Stimulated activated naive CD4-positive, alpha-beta T cell (primary cell): ENCODE measurements around the gene ACP4.
"Not testable (repeated sequence)": the region's sequence is repeated elsewhere in the genome, so short reads cannot be mapped to it uniquely, and the experiment has no call there.

Experiments used
- DNase-seq, 6 experiments: peaks; one replicate each; lab custom pipeline; 2025; lab: John Stamatoyannopoulos, UW

Gene ACP4

DNA sequence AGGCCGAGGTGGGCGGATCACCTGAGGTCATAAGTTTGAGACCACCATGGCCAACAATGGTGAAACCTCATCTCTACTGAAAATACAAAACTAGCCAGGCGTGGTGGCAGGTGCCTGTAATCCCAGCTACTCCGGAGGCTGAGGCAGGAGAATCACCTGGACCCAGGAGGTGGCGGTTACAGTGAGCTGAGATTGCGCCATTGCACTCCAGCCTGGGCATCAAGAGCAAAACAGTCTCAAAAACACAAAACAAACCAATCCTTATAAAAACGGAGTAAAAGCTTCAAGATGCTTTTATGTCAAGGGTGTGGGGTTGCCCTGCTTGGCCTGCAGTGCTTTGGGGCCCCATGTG is 7.2 kb downstream of the ACP4 start:
- no peak for DNase-seq

DNA sequence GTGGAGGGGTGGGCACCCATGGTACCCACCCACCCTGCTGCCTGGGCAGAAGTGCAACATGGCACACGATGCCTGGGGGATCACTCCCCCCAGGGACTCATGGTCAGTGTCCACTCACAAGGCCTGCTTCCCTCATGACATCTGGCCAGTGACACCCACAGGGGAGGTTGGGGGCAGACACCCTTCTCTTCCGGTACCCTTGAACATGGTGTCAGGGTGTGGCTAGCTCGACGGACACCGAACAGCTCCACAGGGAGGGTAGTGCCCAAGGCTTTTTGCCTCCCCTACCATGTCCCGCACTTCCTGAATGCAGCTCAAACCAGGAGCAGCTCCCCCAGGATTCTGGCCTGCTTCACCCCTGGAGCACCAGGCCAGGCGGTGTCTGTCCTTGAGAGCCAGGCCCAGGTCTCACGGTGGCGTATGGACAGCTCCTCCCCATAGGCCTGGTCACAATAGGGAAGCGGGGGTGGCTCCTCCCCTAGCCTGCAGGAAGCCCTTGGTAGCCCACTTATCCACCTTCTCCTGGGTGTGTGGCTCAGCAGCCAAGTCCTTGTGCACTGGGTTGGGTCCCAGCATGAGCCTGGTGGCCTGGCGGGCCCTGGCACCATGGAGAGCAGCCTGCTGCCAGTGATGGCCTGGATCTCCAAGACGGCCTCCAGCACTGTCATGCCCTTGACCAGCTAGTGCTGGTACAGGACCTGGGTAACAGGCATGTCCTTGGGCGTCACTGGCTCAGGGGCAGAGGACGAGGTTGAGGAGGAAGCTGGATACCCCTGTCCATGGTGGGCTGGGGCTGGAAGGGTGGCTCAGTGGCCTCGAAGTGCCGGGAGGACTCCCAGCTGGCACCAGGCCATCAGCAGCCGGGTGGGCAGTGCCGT is 7.8 kb downstream of the ACP4 start:
- no peak for DNase-seq

DNA sequence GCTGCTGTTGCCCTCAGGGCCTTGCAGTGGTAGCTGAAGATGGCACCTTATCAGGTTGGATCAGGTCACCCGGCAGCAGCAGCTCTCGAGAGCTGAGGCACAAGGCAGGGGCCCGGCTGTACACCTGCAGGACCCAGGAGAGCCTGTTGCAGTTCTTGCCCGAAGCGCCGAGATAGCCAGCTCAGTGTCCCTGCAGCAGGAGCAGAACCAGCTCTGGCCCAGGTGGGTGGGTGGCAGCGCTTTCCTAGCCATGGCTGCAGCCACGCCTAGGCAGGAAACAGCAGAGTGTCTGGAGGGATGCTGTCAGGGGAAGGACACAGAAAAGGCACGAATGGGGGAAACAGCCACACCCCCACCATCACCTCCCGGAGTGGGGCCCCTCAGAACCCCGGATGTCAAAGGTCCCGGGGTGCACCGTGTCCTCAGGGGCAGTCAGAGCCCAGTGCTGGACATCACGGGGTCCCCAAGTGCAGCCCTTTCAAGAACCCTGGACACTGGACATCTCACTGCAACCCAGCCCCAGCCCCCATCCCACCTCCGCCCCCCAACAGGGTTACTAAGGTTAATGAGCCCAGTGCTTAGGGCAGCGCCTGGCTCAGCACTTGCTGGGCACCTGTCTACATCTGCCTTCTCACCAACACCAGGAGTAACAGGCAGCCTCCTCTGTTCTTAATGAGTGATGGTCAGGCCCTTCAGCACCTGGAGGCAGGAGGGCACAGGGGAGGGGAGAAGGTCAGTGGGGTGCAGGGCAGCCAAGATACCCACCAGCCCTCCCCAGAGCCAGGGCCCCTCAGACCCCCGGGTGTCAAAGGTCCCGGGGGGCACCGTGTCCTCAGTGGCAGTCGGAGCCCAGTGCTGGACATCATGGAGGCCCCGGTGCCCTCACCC is 8.7 kb downstream of the ACP4 start:
- DNase-seq, result no peak

DNA sequence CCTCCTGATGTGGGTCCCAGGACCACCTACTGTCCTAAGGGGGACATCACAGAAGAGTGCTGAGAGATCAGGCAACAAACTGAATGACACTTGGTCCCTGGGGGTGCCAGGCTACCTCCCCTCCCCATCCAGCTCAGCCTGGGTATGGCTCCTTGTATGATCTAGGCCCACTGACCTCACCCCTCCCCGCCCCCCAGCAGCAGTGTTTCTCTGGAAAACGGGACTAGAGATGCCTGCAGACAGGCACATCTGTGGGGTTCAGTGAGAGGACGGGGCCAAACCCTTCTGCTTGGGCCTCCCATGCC is 9.3 kb downstream of the ACP4 start:
- DNase-seq, result no peak

DNA sequence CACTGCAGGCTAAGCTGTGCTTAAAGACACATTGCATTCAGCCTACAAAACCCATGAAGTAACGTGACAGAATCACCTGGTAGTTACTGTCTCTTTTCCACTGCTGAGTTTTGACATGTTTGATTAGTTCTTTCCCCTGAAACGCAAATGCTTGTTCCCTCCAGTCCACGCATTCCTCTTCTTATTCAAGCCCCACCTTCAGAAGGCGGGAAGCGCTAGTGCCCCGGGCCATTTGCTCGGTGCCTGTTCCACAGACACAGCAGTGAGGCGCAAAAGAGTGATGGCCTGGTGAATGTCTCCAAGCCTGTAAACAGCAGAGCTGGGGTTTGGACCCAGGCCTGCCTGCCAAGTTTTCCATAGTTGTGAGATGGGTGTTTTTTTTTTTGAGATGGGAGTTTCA is 10.9 kb downstream of the ACP4 start:
- no peak for DNase-seq

DNA sequence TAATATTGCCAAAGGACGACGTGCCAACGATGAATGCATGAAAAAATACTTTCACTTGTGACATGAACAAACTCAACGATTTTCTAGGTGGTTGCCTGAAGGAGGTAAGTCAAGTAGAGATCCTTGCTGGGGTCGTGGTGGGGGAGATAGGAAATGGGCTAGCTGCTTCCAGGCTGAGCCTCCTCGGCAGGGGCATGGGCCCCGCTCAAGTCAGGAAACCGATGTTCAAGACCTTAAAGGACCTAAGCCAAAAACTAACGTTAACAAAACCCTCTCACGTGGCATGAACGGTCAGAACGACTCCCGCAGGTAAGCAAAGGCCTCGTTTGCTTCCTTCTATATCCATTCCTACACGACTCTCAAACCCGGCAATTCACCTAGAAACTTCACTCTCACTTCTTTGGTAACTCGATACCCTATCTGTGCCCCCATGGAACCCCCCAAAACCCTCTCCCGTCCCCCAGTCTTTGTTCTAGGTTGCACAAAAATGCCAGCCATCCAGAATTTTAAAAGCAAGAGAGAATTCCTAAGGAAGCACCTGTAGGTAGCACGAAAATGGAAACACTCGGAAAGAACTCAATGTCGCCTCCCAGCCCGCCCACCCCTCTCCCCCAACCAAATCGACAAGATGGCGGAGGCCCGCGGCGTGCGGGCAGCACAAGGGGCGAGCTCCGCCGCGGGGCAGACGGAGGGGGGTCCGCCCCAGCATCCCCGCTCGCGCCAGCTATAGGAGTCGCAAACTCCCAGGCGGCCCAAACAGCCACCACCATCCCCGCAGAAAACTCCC is 13.6 kb downstream of the ACP4 start:
- peak in 2 of 6 experiments; percentile 38 to 45 for DNase-seq

DNA sequence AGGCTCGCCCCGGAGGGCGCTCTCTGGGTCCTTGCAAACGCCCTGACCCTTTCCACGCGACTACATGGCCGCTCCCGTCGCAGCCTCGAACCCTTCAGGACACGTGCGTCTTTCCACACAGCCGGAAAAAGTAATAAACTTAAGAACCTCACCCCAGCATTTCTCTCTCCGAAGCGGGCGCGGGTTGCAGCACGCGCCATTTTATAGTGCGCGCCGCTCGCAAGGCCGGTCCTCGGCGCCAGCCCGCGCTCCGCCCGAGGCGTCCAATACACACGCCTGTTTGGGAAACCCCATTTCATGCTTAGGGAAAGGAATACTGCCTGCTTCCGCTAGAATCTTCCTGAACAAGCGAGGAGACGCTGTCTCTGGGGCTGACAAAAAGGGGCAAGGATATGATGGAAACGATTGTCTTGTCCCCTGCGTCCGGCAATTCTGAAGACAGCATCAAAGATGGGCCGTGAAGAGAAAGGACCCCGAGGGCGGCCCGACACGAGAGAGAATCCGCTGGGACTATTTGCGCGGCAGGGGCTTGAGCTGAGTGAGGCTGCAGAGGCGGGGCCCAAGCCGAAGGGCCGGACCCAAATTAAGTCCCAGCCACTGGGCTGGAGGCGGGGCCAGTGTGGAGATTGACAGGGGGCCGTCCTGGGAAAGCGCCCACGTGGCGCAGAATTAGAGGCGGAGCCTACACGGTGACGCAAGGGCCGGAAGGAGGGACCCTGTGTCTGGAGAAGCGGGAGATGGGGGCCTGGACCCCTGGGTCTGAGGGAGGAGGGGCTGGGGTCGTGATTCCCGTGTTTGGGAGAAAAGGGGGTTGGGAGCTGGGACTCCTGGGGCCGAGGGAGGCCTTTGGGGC is 14.4 kb downstream of the ACP4 start:
- DNase-seq, result peak; percentile 89 to 99 (median 97)

DNA sequence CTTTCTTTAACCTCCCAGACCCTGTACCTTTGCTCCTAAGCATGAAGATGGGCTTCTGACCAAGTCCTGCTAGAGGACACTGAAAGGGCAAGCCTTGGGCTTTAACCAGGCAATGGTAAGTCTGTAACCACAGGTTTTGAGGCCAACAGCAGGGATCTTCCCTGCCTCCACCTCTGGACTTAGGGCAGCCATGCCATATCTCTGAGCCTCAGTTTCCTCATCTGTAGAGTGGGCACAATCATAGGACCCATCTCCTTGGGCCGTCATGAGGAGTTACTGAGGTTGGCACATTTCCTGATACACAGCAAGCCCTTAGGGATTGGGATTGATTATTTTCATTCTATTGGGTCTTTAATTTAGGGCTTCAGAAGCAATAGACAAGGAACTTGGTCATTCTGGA is 18.6 kb downstream of the ACP4 start:
- no peak for DNase-seq

DNA sequence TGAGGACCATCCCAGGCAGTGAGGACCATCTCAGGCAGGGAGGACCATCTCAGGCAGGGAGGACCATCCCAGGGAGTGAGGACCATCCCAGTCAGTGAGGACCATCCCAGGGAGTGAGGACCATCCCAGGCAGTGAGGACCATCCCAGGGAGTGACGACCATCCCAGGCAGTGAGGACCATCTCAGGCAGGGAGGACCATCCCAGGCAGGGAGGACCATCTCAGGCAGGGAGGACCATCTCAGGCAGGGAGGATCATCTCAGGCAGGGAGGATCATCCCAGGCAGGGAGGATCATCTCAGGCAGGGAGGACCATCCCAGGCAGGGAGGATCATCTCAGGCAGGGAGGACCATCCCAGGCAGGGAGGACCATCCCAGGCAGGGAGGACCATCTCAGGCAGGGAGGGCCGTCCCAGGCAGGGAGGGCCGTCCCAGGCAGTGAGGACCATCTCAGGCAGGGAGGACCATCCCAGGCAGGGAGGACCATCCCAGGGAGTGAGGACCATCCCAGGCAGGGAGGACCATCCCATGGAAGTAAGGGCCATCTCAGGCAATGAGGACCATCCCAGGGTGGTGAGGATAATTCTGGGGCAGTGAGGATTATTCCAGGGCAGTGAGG is 21.5 kb downstream of the ACP4 start:
- not testable (repeated sequence) for DNase-seq

DNA sequence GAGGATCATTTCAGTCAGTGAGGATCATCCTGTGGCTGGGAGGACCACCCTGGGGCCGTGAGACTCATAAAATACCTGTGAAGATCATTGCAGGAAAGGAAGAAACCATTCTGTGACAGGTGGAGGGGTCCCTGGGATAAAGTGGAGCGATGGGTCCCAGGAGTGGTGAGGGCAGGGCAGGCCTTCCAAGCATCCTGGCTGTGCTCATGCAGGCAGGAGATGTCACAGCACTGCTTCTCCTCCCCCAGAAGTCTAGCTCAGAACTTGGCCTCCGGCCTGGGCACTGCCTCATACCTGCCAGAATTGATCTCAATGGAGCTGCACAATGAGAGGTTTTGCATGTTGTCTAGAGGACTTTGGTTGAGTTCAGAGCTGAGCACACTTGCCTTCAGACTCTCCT is 22.3 kb downstream of the ACP4 start:
- no peak for DNase-seq

DNA sequence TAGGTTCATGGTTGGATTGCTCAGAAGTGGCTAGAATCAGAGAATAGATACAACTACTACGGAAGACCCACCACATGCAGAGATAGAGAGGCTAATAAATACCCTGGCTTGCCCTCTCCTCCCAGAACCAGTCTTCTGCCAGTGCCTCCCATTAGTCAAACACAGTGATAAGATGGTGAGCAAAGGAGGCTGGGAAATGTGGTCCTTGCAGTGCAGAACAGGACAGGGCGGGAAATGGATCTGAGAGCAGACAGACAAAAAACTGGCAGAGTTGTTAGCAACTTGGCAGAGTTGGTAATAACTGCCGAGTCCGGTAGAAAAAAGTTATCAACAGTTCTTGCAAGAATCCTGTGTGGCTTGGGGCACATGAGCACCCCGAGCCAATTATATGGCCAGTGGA is 24.7 kb downstream of the ACP4 start:
- DNase-seq, result no peak

DNA sequence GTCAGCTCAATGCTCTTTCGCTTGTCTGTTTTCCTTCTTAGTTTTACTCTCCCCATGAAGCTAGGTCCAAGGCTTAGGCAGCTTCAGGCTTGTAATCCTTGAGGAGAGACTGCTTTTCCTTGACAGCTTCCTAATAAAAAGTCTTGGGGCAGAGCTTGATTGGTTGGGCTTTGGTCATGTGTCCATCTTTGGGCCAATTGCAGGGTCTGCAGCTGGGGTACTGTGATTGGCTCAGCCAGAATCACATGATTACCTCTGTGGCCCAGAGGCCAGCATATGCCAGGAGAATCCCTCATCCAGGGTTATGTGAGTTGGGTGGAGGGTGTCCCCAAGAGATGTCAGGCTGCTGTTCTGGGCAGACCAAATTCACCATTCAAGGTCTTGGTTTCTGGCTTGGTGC is 25.2 kb downstream of the ACP4 start:
- no peak for DNase-seq

DNA sequence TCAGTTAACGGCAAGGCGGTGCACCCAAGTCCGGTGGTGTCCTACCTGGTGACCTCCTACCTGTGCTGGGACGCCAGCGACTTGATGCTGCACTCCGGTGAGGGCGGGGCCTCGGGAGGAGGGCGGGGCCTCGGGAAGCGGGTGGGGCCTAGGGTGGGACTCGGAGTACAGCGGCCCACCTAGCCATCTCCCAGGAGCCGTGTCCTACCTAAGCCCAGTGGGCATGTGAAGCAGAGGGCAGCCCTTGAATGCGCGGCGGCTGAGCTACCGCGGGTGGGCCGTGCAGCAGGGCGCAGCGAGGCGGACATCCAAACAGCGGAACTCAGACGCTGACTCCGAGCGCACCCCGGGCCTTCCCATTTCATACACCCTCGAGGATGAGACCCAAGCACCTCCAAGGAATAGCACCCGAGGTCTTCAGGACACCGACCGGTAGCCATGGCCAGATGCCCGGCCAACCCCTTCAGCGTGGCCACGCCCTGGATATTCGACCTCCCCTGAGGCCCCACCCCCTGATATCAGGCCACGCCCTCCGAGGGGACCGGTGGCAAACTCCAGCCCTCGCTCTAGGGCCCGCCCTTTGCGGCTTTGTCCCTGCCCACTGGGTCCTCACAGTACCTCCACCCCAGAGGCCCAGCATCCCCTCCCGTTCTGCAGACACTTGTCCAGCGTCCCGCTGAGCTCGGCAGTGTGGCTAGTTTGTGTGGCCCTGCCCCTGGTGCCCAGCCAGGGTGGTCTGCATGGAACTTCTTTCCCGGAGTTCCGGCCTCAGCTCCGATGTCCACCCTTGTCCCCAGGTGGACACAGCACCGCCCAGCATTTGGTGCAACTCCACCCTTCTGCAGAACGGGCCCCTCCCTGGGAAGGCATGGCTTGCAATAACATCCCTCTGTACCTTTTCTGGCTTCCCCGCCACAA is 28.0 kb downstream of the ACP4 start:
- DNase-seq, result peak in 1 of 6 experiments; percentile 8

DNA sequence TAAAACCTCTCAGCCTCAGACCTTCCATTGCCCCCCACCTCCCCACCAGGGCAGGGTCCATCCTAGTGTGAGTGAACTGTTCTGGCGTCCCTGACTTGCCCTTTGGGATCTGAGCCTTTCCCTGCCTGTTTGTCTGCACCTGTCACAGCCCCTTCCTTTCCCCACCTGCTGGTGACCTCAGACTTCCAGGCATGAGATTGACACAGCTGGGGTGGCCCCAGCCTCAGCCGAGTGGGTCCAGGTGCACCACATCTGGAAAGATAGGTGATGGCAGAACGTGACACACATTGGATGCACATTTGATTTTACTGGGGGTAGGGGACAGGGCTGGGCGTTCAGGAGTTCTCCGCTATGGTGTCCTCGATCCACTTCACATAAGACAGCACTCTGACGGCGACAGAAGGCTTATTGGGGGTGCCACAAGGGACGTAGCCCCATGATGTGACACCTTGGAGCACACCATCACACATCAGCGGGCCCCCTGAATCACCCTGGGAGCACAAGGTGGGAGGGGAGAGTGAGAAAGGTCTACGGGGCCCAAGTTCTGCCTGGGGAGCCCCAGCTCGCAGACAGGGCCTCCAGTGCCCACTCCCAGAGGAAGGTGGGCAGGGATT is 28.8 kb downstream of the ACP4 start:
- no peak for DNase-seq

DNA sequence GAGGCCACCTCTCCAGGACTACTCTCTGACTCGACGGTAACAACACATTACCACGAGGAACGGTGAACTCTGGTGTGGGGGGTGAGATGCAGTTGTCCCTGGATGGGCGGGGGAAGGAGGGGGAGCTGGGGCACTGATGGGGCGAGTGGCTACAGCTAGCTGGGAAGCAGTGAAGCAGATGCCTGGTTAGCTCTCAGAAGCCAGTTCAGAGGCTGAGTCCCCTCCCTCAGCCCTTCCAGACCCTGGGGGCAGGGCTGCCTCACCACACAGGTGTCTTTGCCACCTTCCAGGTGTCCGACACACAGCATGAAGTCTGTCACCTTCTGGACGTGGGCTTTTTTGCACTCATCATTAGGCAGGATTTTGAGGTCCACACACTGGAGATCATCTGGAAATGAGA is 29.4 kb downstream of the ACP4 start:
- DNase-seq, result no peak

DNA sequence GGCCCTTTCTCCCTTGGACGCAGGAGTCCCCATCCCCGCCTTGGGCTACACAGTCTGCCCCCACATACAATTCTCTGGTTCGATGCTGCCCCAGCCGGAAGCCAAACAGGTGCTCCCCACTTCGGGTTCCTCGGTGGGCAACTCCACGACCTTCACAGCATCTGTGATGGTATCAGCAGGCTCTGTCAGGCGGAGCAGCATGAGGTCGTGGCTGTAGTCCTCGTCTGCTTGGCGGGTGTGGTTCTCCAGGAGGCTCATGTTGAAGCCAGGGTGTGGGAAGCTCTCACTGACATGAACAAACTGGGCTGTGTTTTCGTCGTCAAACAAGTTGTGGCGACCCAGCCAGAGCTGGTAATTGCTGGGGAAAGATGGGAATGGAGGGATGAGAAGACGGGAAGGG is 29.9 kb downstream of the ACP4 start:
- no peak for DNase-seq

DNA sequence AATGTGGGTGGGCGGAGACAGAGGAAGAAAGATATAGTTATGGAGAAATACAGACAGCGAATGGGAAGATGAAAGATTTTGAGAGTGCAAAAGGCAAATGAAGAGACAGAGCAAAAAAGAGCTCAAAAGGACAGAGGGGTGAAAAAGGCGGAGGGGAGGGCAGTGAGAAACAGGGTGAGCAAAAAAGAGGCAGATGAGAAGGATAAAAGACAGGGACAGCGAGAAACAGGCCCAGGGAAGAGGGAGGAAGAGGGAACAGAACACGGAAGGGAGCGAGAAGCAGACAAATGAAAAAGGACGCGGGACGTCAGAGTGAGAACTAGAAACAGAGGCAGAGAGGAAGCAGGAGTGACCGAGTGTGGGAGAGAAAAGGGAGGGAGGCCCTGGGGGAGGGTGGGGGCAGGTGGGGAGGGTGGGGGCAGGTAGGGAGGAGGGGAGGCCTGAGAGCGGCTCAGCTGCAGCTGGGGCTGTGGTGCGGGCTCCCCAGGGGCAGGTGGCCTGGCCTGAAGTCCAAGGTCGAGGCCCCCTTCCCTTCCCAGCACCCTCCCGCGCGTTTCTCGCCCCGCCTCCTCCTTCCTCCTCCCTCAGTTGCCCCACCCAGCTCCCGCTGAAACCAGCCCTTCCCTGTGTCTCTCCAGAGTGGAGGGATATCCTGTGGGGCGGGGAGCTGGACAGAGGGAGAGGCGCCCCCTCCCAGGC is 30.5 kb downstream of the ACP4 start:
- DNase-seq, result no peak

DNA sequence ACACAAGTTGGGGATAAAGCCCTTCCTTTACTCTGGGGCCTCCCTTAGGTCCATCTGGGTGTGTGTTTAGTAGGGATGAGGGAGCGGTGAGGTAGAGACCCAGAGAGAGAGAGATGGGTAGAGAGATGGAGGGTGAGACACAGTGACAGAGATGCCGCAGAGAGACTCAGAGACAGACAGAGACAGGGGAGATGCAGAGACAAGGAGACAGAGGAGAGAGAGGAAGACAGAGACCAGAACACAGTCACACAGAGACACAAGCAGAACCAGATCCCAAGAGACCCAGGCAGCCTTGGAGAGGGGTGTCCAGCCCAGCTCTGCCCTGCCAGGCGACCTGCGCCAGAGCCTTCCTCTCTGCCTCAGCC is 31.0 kb downstream of the ACP4 start:
- DNase-seq, result no peak

DNA sequence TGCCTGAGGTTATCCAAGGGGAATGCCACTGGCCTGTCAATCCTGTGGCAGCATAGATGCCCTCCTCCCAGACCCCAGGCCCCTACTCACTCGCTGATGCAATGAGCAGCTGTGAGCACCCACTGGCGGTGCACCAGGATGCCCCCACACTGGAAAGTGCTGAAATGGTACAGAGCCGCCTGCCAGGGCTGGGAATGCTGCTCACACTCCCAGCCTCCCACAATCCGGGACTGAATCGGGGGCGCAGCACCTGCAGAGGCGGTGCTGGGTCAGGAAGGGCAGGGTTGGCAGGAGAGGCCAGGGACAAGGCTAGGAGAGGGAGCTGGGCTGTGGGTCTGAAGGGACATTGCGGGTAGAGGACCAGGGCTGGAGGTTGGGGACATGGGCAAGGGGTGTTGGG is 31.4 kb downstream of the ACP4 start:
- DNase-seq, result no peak
